Measurements from ENCODE around the gene ATP5PF. TPM values are rescaled to one million over a fixed set of nuclear protein-coding genes. Genes with fewer than 3 reads are reported as not detected.
A peak's percentile ranks its signal among the peaks of the same experiment; 100 is the strongest.
"Not testable (repeated sequence)": the region's sequence is repeated elsewhere in the genome, so short reads cannot be mapped to it uniquely, and the experiment has no call there.

Gene ATP5PF
- total RNA-seq: 116 TPM

GRCh38 chr21:25734904-25735645 is at the start of gene ATP5PF, which contains the start of gene GABPA:
TSS of gene ATP5PF (minus strand) at chr21:25734904. CDS start at chr21:25729794, 5,110 bp downstream.
TSS of gene GABPA (plus strand) at chr21:25734972. CDS start at chr21:25741599, 6,627 bp downstream.
- ATAC-seq (peak; percentile 88), DNase-seq (ENCODE audit: low spot score) (peak; percentile 97)

- not testable (repeated sequence) for DNase-seq (ENCODE audit: low spot score); ATAC-seq
These were observed 43.6 kb upstream of the ATP5PF start for GRCh38 chr21:25778126-25778875.

GRCh38 chr21:25776440-25776839 is 41.7 kb upstream of the ATP5PF start:
- no peak for DNase-seq (ENCODE audit: low spot score)
- no peak for ATAC-seq

GRCh38 chr21:25772686-25773085 is 38.0 kb upstream of the ATP5PF start:
- ATAC-seq (peak; percentile 26), DNase-seq (ENCODE audit: low spot score) (no peak)

- DNase-seq (ENCODE audit: low spot score) (no peak), ATAC-seq (no peak)
These were observed 33.2 kb upstream of the ATP5PF start for GRCh38 chr21:25767921-25768320.

- ATAC-seq: no peak
- DNase-seq (ENCODE audit: low spot score): no peak
These were observed 29.4 kb upstream of the ATP5PF start for GRCh38 chr21:25764065-25764464.

GRCh38 chr21:25760677-25761076 is 26.0 kb upstream of the ATP5PF start:
- ATAC-seq (no peak), DNase-seq (ENCODE audit: low spot score) (no peak)

- no peak for ATAC-seq
- no peak for DNase-seq (ENCODE audit: low spot score)
These were observed 25.4 kb upstream of the ATP5PF start for GRCh38 chr21:25760061-25760460.

GRCh38 chr21:25759573-25759972 is 24.9 kb upstream of the ATP5PF start:
- DNase-seq (ENCODE audit: low spot score) (no peak), ATAC-seq (no peak)

- no peak for DNase-seq (ENCODE audit: low spot score)
- ATAC-seq: no peak
These were observed 22.8 kb upstream of the ATP5PF start for GRCh38 chr21:25757531-25757930.

- ATAC-seq (no peak), DNase-seq (ENCODE audit: low spot score) (no peak)
These were observed 21.7 kb upstream of the ATP5PF start for GRCh38 chr21:25756190-25756932.

GRCh38 chr21:25752416-25752815 is 17.7 kb upstream of the ATP5PF start:
- no peak for ATAC-seq
- no peak for DNase-seq (ENCODE audit: low spot score)

- no peak for DNase-seq (ENCODE audit: low spot score)
These were observed 15.4 kb upstream of the ATP5PF start for GRCh38 chr21:25750085-25750484.

GRCh38 chr21:25744854-25745253 is 10.2 kb upstream of the ATP5PF start:
- DNase-seq (ENCODE audit: low spot score): no peak
- ATAC-seq: no peak

More at GRCh38 chr21:25750085-25750484, 15.4 kb upstream of the ATP5PF start:
- no peak for ATAC-seq

GRCh38 chr21:25742900-25743299 is 8.2 kb upstream of the ATP5PF start:
- DNase-seq (ENCODE audit: low spot score): no peak
- no peak for ATAC-seq

GRCh38 chr21:25737421-25737820 is 2.7 kb upstream of the ATP5PF start:
- no peak for ATAC-seq

GRCh38 chr21:25735646-25736597 is 1.2 kb upstream of the ATP5PF start:
- ATAC-seq: peak; percentile 70

More at GRCh38 chr21:25737421-25737820, 2.7 kb upstream of the ATP5PF start:
- no peak for DNase-seq (ENCODE audit: low spot score)

GRCh38 chr21:25734654-25734903 is 125 bp downstream of the ATP5PF start:
- no peak for ATAC-seq
- DNase-seq (ENCODE audit: low spot score): no peak

More at GRCh38 chr21:25735646-25736597, 1.2 kb upstream of the ATP5PF start:
- peak; percentile 85 for DNase-seq (ENCODE audit: low spot score)

GRCh38 chr21:25733859-25734653 is 648 bp downstream of the ATP5PF start:
- DNase-seq (ENCODE audit: low spot score): peak; percentile 51
- peak; percentile 48 for ATAC-seq
